WTC11 (cell line): ENCODE measurements around the gene PPP6R3. TPM values are rescaled to one million over a fixed set of nuclear protein-coding genes. Genes with fewer than 3 reads are reported as not detected.

Experiments used
- ATAC-seq: fragments of 200-7000 bp; cut with Tn5 transposase; 2 replicates; pipeline ENCODE4 v1.10.0; 2021; ENCODE audit warnings: mild to moderate bottlenecking, moderate library complexity
- CTCF ChIA-PET: fragments of 300-600 bp; sonication (Branson Sonifier 250); formaldehyde crosslinking; loops from one replicate; lab custom pipeline; 2021; ENCODE audit warnings: antibody characterized with exemption; lab: Charles Lee
- POLR2A ChIA-PET: fragments of 350-600 bp; sonication (Branson Sonifier 250); formaldehyde crosslinking; loops from one replicate; lab custom pipeline; 2021; ENCODE audit warnings: antibody characterized with exemption; lab: Charles Lee
- DNase-seq: peaks from one replicate; pipeline ENCODE4 v3.0.0; 2021; ENCODE audit warnings: low spot score
- H3K27ac Mint-ChIP-seq: 2 replicates; pipeline ENCODE4 v1.8.0; 2021; ENCODE audit warnings: mixed read lengths
- H3K27me3 Mint-ChIP-seq: 2 replicates; pipeline ENCODE4 v1.8.0; 2021; ENCODE audit warnings: low read depth, mild to moderate bottlenecking, moderate library complexity, mixed read lengths
- H3K36me3 Mint-ChIP-seq: 2 replicates; pipeline ENCODE4 v1.8.0; 2021; ENCODE audit warnings: mixed read lengths
- H3K4me1 Mint-ChIP-seq: 2 replicates; pipeline ENCODE4 v1.8.0; 2022; ENCODE audit warnings: mixed read lengths
- H3K4me3 Mint-ChIP-seq: 2 replicates; pipeline ENCODE4 v1.8.0; 2021; ENCODE audit warnings: mild to moderate bottlenecking, moderate library complexity, mixed read lengths
- H3K9me3 Mint-ChIP-seq: 2 replicates; pipeline ENCODE4 v1.8.0; 2021; ENCODE audit warnings: mixed read lengths
- ATF2 ChIP-seq: sonication (generic); formaldehyde crosslinking; IDR thresholded peaks from 2 replicates; pipeline ENCODE4 v1.8.1; 2022; ENCODE audit warnings: low read depth, missing genetic modification reagents, borderline replicate concordance
- ATF3 ChIP-seq: sonication (generic); formaldehyde crosslinking; conservative IDR thresholded peaks from 2 replicates; pipeline ENCODE4 v1.8.1; 2022; ENCODE audit warnings: mild to moderate bottlenecking, missing genetic modification reagents
- CDX4 ChIP-seq: fragments of 250-450 bp; sonication (Bioruptor Pico); IDR thresholded peaks from 2 replicates; pipeline ENCODE4 v1.9.0; 2021; ENCODE audit warnings: moderate library complexity, mild to moderate bottlenecking, inconsistent platforms, borderline replicate concordance
- E2F5 ChIP-seq: sonication (generic); formaldehyde crosslinking; IDR thresholded peaks from 2 replicates; pipeline ENCODE4 v1.8.1; 2022; ENCODE audit warnings: mild to moderate bottlenecking, moderate library complexity, missing genetic modification reagents
- FOXK1 ChIP-seq: sonication (generic); formaldehyde crosslinking; IDR thresholded peaks from 2 replicates; pipeline ENCODE4 v1.8.0; 2022; ENCODE audit warnings: mild to moderate bottlenecking, moderate library complexity, missing genetic modification reagents
- NR2C2 ChIP-seq: sonication (generic); formaldehyde crosslinking; IDR thresholded peaks from 2 replicates; pipeline ENCODE4 v1.8.0; 2022; ENCODE audit warnings: mild to moderate bottlenecking, missing genetic modification reagents
- OVOL2 ChIP-seq: fragments of 250-450 bp; sonication (Bioruptor Pico); IDR thresholded peaks from 2 replicates; pipeline ENCODE4 v1.9.0; 2021; ENCODE audit warnings: mild to moderate bottlenecking, borderline replicate concordance
- PRDM15 ChIP-seq: sonication (generic); formaldehyde crosslinking; IDR thresholded peaks from 2 replicates; pipeline ENCODE4 v1.8.0; 2022; ENCODE audit warnings: missing genetic modification reagents
- PREB ChIP-seq: sonication (generic); formaldehyde crosslinking; IDR thresholded peaks from 2 replicates; pipeline ENCODE4 v1.8.1; 2022; ENCODE audit warnings: mild to moderate bottlenecking, missing genetic modification reagents, moderate library complexity, borderline replicate concordance
- SMAD4 ChIP-seq: sonication (generic); formaldehyde crosslinking; IDR thresholded peaks from 2 replicates; pipeline ENCODE4 v1.8.0; 2022; ENCODE audit warnings: mild to moderate bottlenecking, missing genetic modification reagents
- SOX15 ChIP-seq: fragments of 250-450 bp; sonication (Bioruptor Pico); IDR thresholded peaks from 2 replicates; pipeline ENCODE4 v1.9.0; 2021; ENCODE audit warnings: mild to moderate bottlenecking
- USF2 ChIP-seq: sonication (generic); formaldehyde crosslinking; IDR thresholded peaks from 2 replicates; pipeline ENCODE4 v1.8.1; 2023; ENCODE audit warnings: mild to moderate bottlenecking, missing genetic modification reagents, moderate library complexity
- ZMAT4 ChIP-seq: fragments of 250-450 bp; sonication (Bioruptor Pico); IDR thresholded peaks from 2 replicates; pipeline ENCODE4 v1.9.0; 2021; ENCODE audit warnings: mild to moderate bottlenecking
- ZNF138 ChIP-seq: sonication (generic); formaldehyde crosslinking; conservative IDR thresholded peaks from 2 replicates; pipeline ENCODE4 v1.8.1; 2022; ENCODE audit warnings: mild to moderate bottlenecking, moderate library complexity, missing genetic modification reagents
- ZNF423 ChIP-seq: fragments of 250-450 bp; sonication (Bioruptor Pico); IDR thresholded peaks from 2 replicates; pipeline ENCODE4 v2.1.2; 2022; ENCODE audit warnings: mild to moderate bottlenecking, moderate library complexity
- ZNF425 ChIP-seq: fragments of 250-450 bp; sonication (Bioruptor Pico); conservative IDR thresholded peaks from 2 replicates; pipeline ENCODE4 v1.9.0; 2021; ENCODE audit warnings: mild to moderate bottlenecking
- total RNA-seq: library from RNA; stranded (reverse); gene quantifications from 3 replicates; pipeline ENCODE4 v1.2.3, GENCODE V29; 2021

PPP6R3 gene
- total RNA-seq, 1 experiment from 2014 or later = 138 TPM

- TF ChIP-seq OVOL2 (CRISPR knock-in tag) (no peak), SOX15 (CRISPR knock-in tag) (no peak), PREB (CRISPR knock-in tag) (no peak), CDX4 (CRISPR knock-in tag) (no peak)
These were observed 34.7 kb downstream of the PPP6R3 start (continued) for GRCh38 chr11:68495220-68495729.

GRCh38 chr11:68495872-68496271 is 35.3 kb downstream of the PPP6R3 start:
- ChIA-PET POLR2A (interaction anchor here (0.8 kb wide), 1 partner anchor 32 kb away, joined by 4 read pairs; no protein-coding TSS in a partner anchor), CTCF (no interaction called here)
- TF ChIP-seq ZMAT4 (CRISPR knock-in tag) (no peak), E2F5 (CRISPR knock-in tag) (no peak), NR2C2 (CRISPR knock-in tag) (no peak), ZNF138 (CRISPR knock-in tag) (no peak), ZNF425 (CRISPR knock-in tag) (no peak), SMAD4 (CRISPR knock-in tag) (no peak), ATF2 (CRISPR knock-in tag) (no peak), PRDM15 (no peak), USF2 (no peak), FOXK1 (CRISPR knock-in tag) (no peak), ZNF423 (CRISPR knock-in tag) (no peak), ATF3 (CRISPR knock-in tag) (no peak)
- H3K36me3 Mint-ChIP-seq = no peaks in the 10 kb centered on the region
- H3K4me3 Mint-ChIP-seq = no peak overlapping the region
- peaks cover 11% of the 10 kb centered on the region for H3K9me3 Mint-ChIP-seq
- H3K27ac Mint-ChIP-seq = no peak overlapping the region
- H3K27me3 Mint-ChIP-seq = no peaks in the 10 kb centered on the region
- DNase-seq = no peak
- peaks cover 34% of the 10 kb centered on the region for H3K4me1 Mint-ChIP-seq
- no peak for ATAC-seq
